A549 (cell line): ENCODE measurements around the gene CAPN8. TPM values are rescaled to one million over a fixed set of nuclear protein-coding genes. Genes with fewer than 3 reads are reported as not detected.
A peak's percentile ranks its signal among the peaks of the same experiment; 100 is the strongest.

Experiments used
- ATAC-seq, 2 experiments: fragments of 200-7000 bp in 1 of 2; fragments of >200 bp in 1 of 2; cut with Nextera tagmentation in 1 of 2; cut with Tn5 transposase in 1 of 2; 3 replicates each; pipeline versions ENCODE4 v1.8.0 to v1.9.1; 2018 to 2020; ENCODE audit warnings: mild to moderate bottlenecking in 1 of 2, moderate library complexity in 1 of 2
- CTCF ChIA-PET: fragments of 300-600 bp; sonication (Branson Sonifier 250); formaldehyde crosslinking; extraction: SDS; loops from one replicate; lab custom pipeline; 2021; ENCODE audit warnings: antibody characterized with exemption, inconsistent platforms; lab: Yijun Ruan, JAX
- POLR2A ChIA-PET: fragments of 350-600 bp; formaldehyde crosslinking; extraction: SDS; loops from one replicate; lab custom pipeline; 2021; ENCODE audit warnings: antibody characterized with exemption, inconsistent platforms; lab: Yijun Ruan, JAX
- DNase-seq, 2 experiments: peaks; one replicate each; pipeline versions ENCODE4 v3.0.0 to v3.0.0-alpha.2; 2011 to 2016; ENCODE audit warnings: low read depth in 1 of 2, low spot score in 1 of 2
- FAIRE-seq: peaks from 2 replicates; lab custom pipeline; 2011; peaks lifted over from hg19 to GRCh38; lab: Jason Lieb, UNC
- H3K27ac ChIP-seq, 2 experiments: fragments of >200 bp; sonication (Bioruptor Twin); formaldehyde crosslinking; 3 replicates each; pipeline ENCODE4 v1.5.1; 2016 to 2017
- H3K4me1 ChIP-seq: fragments of >200 bp; sonication (Bioruptor Twin); formaldehyde crosslinking; 3 replicates; pipeline ENCODE4 v1.6.1; 2016
- H3K4me2 ChIP-seq: fragments of >200 bp; sonication (Bioruptor Twin); formaldehyde crosslinking; 3 replicates; pipeline ENCODE4 v1.6.1; 2016
- H3K4me3 ChIP-seq: fragments of >200 bp; sonication (Bioruptor Twin); formaldehyde crosslinking; 3 replicates; pipeline ENCODE4 v1.5.1; 2016
- H3K9me3 ChIP-seq: fragments of >200 bp; sonication (Bioruptor Twin); formaldehyde crosslinking; 3 replicates; pipeline ENCODE4 v1.6.1; 2016
- CBX8 ChIP-seq: fragments of 200-600 bp; sonication (generic); IDR thresholded peaks from 2 replicates; pipeline ENCODE4 v1.6.1; 2016
- CHD2 ChIP-seq: fragments of 150-350 bp; IDR thresholded peaks from 2 replicates; pipeline ENCODE4 v1.6.1; 2014; ENCODE audit warnings: low read length; ENCODE audit not compliant: partially characterized antibody
- CHD4 ChIP-seq: fragments of 200-600 bp; sonication (generic); IDR thresholded peaks from 2 replicates; pipeline ENCODE4 v1.6.1; 2016; ENCODE audit warnings: antibody characterized with exemption, mild to moderate bottlenecking, borderline replicate concordance
- EHF ChIP-seq: fragments of 250-450 bp; sonication (Bioruptor Pico); IDR thresholded peaks from 2 replicates; pipeline ENCODE4 v1.5.0; 2020; ENCODE audit warnings: mild to moderate bottlenecking
- FOSB ChIP-seq: fragments of 250-450 bp; sonication (Bioruptor Pico); IDR thresholded peaks from 2 replicates; pipeline ENCODE4 v1.5.0; 2020; ENCODE audit warnings: mild to moderate bottlenecking, moderate library complexity
- FOSL2 ChIP-seq, 2 experiments: fragments of 450-650 bp in 1 of 2; fragments of >200 bp in 1 of 2; sonication (Bioruptor Twin) in 1 of 2; formaldehyde crosslinking; IDR thresholded peaks; 2 replicates each; pipeline versions ENCODE4 v1.5.0 to v1.6.1; 2016 to 2020; ENCODE audit warnings: mild to moderate bottlenecking in 1 of 2, moderate library complexity in 1 of 2
- GATA3 ChIP-seq: IDR thresholded peaks from 2 replicates; pipeline ENCODE4 v1.6.1; 2012; ENCODE audit warnings: borderline replicate concordance
- HOXB13 ChIP-seq: fragments of 250-450 bp; sonication (Bioruptor Pico); IDR thresholded peaks from 2 replicates; pipeline ENCODE4 v1.5.0; 2020; ENCODE audit warnings: low read depth, mild to moderate bottlenecking, moderate library complexity
- HOXB5 ChIP-seq: fragments of 250-450 bp; sonication (Bioruptor Pico); IDR thresholded peaks from 2 replicates; pipeline ENCODE4 v1.5.0; 2020; ENCODE audit warnings: mild to moderate bottlenecking, moderate library complexity
- KDM5A ChIP-seq: fragments of 200-600 bp; sonication (generic); IDR thresholded peaks from 2 replicates; pipeline ENCODE4 v1.6.1; 2016; ENCODE audit warnings: antibody characterized with exemption, mild to moderate bottlenecking
- NFE2L2 ChIP-seq: fragments of 150-350 bp; conservative IDR thresholded peaks from 2 replicates; pipeline ENCODE4 v1.6.1; 2014; ENCODE audit warnings: low read length
- NPAS2 ChIP-seq: fragments of 250-450 bp; sonication (Bioruptor Pico); IDR thresholded peaks from 2 replicates; pipeline ENCODE4 v1.8.0; 2022; ENCODE audit warnings: mild to moderate bottlenecking, moderate library complexity, borderline replicate concordance
- POLR2AphosphoS2 ChIP-seq: conservative IDR thresholded peaks from 2 replicates; pipeline ENCODE4 v1.6.1; 2012; ENCODE audit warnings: low read length, improper control_type of control experiment, inconsistent platforms
- RARB ChIP-seq: fragments of 250-450 bp; sonication (Bioruptor Pico); IDR thresholded peaks from 2 replicates; pipeline ENCODE4 v1.8.0; 2021; ENCODE audit warnings: mild to moderate bottlenecking, moderate library complexity
- TFCP2L1 ChIP-seq: fragments of 250-450 bp; sonication (Bioruptor Pico); IDR thresholded peaks from 2 replicates; pipeline ENCODE4 v1.5.0; 2021; ENCODE audit warnings: mild to moderate bottlenecking
- TP53 ChIP-seq: fragments of 250-450 bp; sonication (Bioruptor Pico); IDR thresholded peaks from 2 replicates; pipeline ENCODE4 v1.5.0; 2021; ENCODE audit warnings: mild to moderate bottlenecking, moderate library complexity
- ZNF302 ChIP-seq: fragments of 250-450 bp; sonication (Bioruptor Pico); IDR thresholded peaks from 2 replicates; pipeline ENCODE4 v1.9.0; 2021; ENCODE audit warnings: inconsistent platforms, mild to moderate bottlenecking, moderate library complexity
- WGBS: methylation state at CpG from one replicate; pipeline ENCODE4 v1.1.6; 2017; ENCODE audit errors: missing lambda C conversion rate; 5-methylcytosine and 5-hydroxymethylcytosine counted together
- polyA plus RNA-seq, 4 experiments: library from polyadenylated mRNA; depleted of rRNA in 3 of 4; stranded (reverse); fragments of >200 nt; fragmentation: RNase III in 1 of 4; extraction: RNeasy Plus Mini Kit Qiagen cat#74134 plus additional on column Dnase treatment in 1 of 4; gene quantifications; 2 replicates in 3 of 4; 3 replicates in 1 of 4; pipeline ENCODE4 v1.2.3, GENCODE V29; 2011 to 2017
- TF ChIP-seq, protein P1 (sequence below): IDR thresholded peaks from 2 replicates; pipeline ENCODE4 v1.6.1; 2012; ENCODE audit warnings: low read depth, borderline replicate concordance
- TF ChIP-seq, protein P2 (sequence below): fragments of 250-450 bp; sonication (Bioruptor Pico); IDR thresholded peaks from 2 replicates; pipeline ENCODE4 v1.5.0; 2020; ENCODE audit warnings: low read depth, mild to moderate bottlenecking, moderate library complexity
- TF ChIP-seq, protein P3 (sequence below): IDR thresholded peaks from 2 replicates; pipeline ENCODE4 v1.6.1; 2012

CAPN8 gene
- polyA plus RNA-seq, 2 of the 4 experiments (the other 2 are of a cell fraction), result 0.39 to 1.5 TPM

DNA sequence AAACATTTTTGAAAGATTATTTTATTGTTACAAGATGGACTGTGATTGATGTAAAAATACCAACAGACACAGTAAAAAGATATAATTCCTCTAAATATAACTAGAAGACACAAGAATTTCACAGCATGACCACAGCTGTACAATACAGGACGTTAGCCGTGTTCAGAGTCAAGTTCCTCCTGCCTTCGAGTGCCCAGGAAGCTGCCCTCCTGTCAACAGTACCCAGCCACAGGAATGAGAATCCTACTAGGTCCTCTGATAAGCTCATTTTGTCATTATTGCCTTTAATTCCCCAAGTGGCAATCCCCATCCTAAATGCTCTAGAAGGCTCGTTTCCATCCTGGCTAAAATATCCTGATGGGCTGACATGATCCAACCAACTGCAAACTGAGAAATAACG, 30.4 kb upstream of the CAPN8 start (continued):
- TF ChIP-seq, protein P1, sequence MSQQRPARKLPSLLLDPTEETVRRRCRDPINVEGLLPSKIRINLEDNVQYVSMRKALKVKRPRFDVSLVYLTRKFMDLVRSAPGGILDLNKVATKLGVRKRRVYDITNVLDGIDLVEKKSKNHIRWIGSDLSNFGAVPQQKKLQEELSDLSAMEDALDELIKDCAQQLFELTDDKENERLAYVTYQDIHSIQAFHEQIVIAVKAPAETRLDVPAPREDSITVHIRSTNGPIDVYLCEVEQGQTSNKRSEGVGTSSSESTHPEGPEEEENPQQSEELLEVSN, result no peak
- no peak for TF ChIP-seq EHF (CRISPR knock-in tag)
- TF ChIP-seq, protein P2, sequence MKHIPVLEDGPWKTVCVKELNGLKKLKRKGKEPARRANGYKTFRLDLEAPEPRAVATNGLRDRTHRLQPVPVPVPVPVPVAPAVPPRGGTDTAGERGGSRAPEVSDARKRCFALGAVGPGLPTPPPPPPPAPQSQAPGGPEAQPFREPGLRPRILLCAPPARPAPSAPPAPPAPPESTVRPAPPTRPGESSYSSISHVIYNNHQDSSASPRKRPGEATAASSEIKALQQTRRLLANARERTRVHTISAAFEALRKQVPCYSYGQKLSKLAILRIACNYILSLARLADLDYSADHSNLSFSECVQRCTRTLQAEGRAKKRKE (CRISPR knock-in tag), result no peak

DNA sequence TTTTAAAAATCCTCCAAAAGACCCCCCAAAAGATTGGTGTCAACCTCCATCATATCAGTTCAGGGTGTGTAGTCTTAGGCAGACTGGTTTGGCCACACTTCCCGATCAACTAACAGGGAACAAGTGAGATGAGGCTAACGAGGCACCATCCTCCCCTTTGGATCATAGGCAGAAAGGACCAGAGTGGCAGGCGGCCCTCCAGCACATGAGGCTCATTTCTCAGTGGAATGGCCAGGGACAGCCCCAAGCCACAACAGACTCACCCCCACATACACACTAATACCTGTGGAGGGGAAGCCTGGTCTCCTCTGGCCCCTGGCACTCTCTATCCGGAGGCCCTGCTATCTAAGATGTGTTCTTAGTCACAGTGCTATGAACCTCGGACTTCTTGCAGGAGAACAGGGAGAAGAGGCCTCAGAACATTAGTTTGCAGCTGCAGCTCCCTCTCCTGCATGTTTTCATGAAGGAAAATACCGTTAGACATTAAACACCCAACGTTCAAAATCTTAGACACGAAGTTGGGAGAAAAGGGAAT, 29.6 kb upstream of the CAPN8 start:
- TF ChIP-seq, protein P3, sequence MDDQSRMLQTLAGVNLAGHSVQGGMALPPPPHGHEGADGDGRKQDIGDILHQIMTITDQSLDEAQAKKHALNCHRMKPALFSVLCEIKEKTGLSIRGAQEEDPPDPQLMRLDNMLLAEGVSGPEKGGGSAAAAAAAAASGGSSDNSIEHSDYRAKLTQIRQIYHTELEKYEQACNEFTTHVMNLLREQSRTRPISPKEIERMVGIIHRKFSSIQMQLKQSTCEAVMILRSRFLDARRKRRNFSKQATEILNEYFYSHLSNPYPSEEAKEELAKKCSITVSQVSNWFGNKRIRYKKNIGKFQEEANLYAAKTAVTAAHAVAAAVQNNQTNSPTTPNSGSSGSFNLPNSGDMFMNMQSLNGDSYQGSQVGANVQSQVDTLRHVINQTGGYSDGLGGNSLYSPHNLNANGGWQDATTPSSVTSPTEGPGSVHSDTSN, result no peak
- no peak for TF ChIP-seq CHD2
- FAIRE-seq (no peak), ATAC-seq (no peak), DNase-seq (no peak)
- 58% methylated on average over 8 of the region's 8 CpGs for WGBS
- CTCF ChIA-PET, result interaction anchor here (0.6 to 2.4 kb wide), 12 partner anchors 8 to 887 kb away, joined by 3 to 14 read pairs (median 4); partner anchors contain the start of genes CAPN2 and CAPN8
- Histone ChIP-seq H3K4me3 (no peak overlapping the region), H3K4me2 (no peak overlapping the region), H3K9me3 (no peaks in the 10 kb centered on the region), H3K27ac (no peak overlapping the region), H3K4me1 (peaks cover 19% of the 10 kb centered on the region)
- POLR2A ChIA-PET, result no interaction called here

DNA sequence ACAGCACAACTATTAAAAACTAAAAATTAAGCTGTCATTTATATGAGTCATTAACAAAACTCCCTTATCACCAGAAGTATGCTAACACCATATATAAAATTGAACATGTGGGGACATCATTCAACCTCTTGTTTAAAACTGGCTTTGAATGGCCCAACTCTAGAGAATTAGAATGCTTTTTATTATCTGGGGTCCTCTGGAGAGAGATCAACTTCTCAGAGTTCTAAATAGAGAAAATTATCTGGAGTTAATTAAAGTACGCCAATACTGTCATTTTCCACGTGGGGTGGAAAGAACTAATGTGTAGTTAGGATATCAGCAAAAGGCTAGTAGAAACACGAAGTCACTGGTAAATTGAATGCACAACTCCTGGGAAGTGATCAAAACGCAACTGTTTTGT, 25.6 kb upstream of the CAPN8 start:
- ChIA-PET CTCF (interaction anchor here (0.9 to 1.5 kb wide), 4 partner anchors 11 to 558 kb away, joined by 3 to 7 read pairs (median 5); no protein-coding TSS in a partner anchor), POLR2A (no interaction called here)
- no peak overlapping the region for H3K27ac ChIP-seq
- H3K4me1 ChIP-seq, result no peaks in the 10 kb centered on the region
- FAIRE-seq (peak; percentile 7), DNase-seq (no peak), ATAC-seq (no peak)
- H3K4me2 ChIP-seq, result no peak overlapping the region
- H3K4me3 ChIP-seq, result no peak overlapping the region
- TF ChIP-seq NPAS2 (CRISPR knock-in tag) (no peak), HOXB13 (CRISPR knock-in tag) (no peak), NFE2L2 (no peak), KDM5A (no peak), TFCP2L1 (CRISPR knock-in tag) (no peak), RARB (no peak), POLR2AphosphoS2 (no peak), GATA3 (no peak), HOXB5 (CRISPR knock-in tag) (no peak), ZNF302 (no peak), TP53 (CRISPR knock-in tag) (no peak), FOSB (CRISPR knock-in tag) (no peak), CBX8 (no peak), EHF (CRISPR knock-in tag) (no peak)
- TF ChIP-seq, protein P1, result no peak
- H3K9me3 ChIP-seq, result no peaks in the 10 kb centered on the region
- WGBS, result 39% methylated on average over 4 of the region's 4 CpGs

DNA sequence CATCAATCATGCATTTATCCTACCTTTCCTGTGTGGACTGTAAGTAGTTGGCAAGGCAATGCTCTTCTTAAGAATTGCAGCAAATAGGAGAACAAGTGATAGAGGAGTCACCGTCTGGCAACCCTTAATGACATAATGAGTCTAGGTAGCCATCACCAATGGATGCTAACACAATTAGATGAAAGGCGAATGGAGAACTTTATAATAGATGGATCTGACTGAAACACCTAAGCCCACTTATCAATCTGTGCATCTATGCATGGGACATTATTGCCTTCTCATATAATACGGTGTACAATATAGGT, 18.9 kb upstream of the CAPN8 start:
- POLR2A ChIA-PET, result no interaction called here
- ATAC-seq (peak in 1 of 2 experiments; percentile 26; a peak in 3 of 6 replicates), FAIRE-seq (no peak)

More for the DNA sequence above, 18.9 kb upstream of the CAPN8 start:
- WGBS, result 38% methylated on average over 3 of the region's 3 CpGs
- no peaks in the 10 kb centered on the region for H3K4me1 ChIP-seq
- no peaks in the 10 kb centered on the region for H3K9me3 ChIP-seq
- CTCF ChIA-PET, result interaction anchor here (0.7 to 5.1 kb wide), 34 partner anchors 9 to 594 kb away, joined by 3 to 98 read pairs (median 5); no protein-coding TSS in a partner anchor
- H3K27ac ChIP-seq, result no peak overlapping the region
- no peak overlapping the region for H3K4me3 ChIP-seq
- TF ChIP-seq CBX8 (no peak), HOXB13 (CRISPR knock-in tag) (no peak), CHD4 (no peak), FOSL2 (IDR thresholded peaks at IDR 0.05) (no peak), FOSL2 (CRISPR knock-in tag; IDR thresholded peaks at IDR 0.05) (no peak)
- H3K4me2 ChIP-seq, result no peak overlapping the region
- DNase-seq, result no peak
